HCT116 (cell line): ENCODE measurements around the gene SLFN12L.

Source experiments
- CTCF ChIP-seq, 3 experiments: fragments of 200-600 bp in 1 of 3; sonication (generic) in 1 of 3; IDR thresholded peaks in 2 of 3; conservative IDR thresholded peaks in 1 of 3; 2 replicates each; pipeline ENCODE4 v1.5.1; 2012 to 2017; ENCODE audit warnings: low read depth in 2 of 3, low read length in 2 of 3, antibody characterized with exemption in 1 of 3, borderline replicate concordance in 1 of 3, control low read depth in 1 of 3, mild to moderate bottlenecking in 1 of 3, mixed read lengths in 1 of 3, mixed run types in 1 of 3, moderate library complexity in 1 of 3; ENCODE audit not compliant: insufficient read depth in 1 of 3
- POLR2A ChIP-seq: IDR thresholded peaks from 2 replicates; pipeline ENCODE4 v1.7.0; 2011; ENCODE audit warnings: borderline replicate concordance; ENCODE audit not compliant: insufficient read depth, insufficient read length; ENCODE audit errors: extremely low read depth
- SP1 ChIP-seq: IDR thresholded peaks from 2 replicates; pipeline ENCODE4 v1.6.1; 2012; ENCODE audit warnings: low read depth

- TF ChIP-seq CTCF (IDR thresholded peaks at IDR 0.05 in 2 of 3, conservative IDR thresholded peaks at IDR 0.05 in 1 of 3; ENCODE audit: borderline replicate concordance in 1 of 3, insufficient read depth in 1 of 3, low read depth in 2 of 3, low read length in 2 of 3) = no peak
- TF ChIP-seq POLR2A = no peak
- no peak for TF ChIP-seq SP1
Observed at GRCh38 chr17:35537601-35538141, at the start of gene SLFN12L.
